HEK293 (cell line): ENCODE results near the gene B4GALT6.

ENCODE experiments used
- CTCF ChIA-PET: fragments of 350-600 bp; formaldehyde crosslinking; extraction: SDS; loops from one replicate; lab custom pipeline; 2021; ENCODE audit warnings: antibody characterized with exemption; lab: Yijun Ruan, JAX
- POLR2A ChIA-PET: fragments of 300-600 bp; formaldehyde crosslinking; extraction: SDS; loops from one replicate; lab custom pipeline; 2020; ENCODE audit warnings: antibody characterized with exemption, inconsistent platforms; lab: Yijun Ruan, JAX
- H3K27ac ChIP-seq: fragments of 200-500 bp; sonication (Bioruptor generic); 2 replicates; pipeline ENCODE4 v1.5.1; 2014; ENCODE audit warnings: low read depth, low read length, control low read depth, inconsistent platforms; ENCODE audit errors: extremely low read depth
- H3K36me3 ChIP-seq, 2 experiments: fragments of 200-500 bp in 1 of 2; sonication (Bioruptor generic) in 1 of 2; 1 replicate in 1 of 2; 2 replicates in 1 of 2; pipeline ENCODE4 v1.5.1; 2014 to 2017; ENCODE audit warnings: inconsistent platforms in 2 of 2, low read length in 2 of 2; ENCODE audit not compliant: control insufficient read depth in 2 of 2, insufficient read depth in 1 of 2
- H3K4me1 ChIP-seq: fragments of 200-500 bp; sonication (Bioruptor generic); 2 replicates; pipeline ENCODE4 v1.5.1; 2014; ENCODE audit warnings: mild to moderate bottlenecking, low read length, inconsistent platforms; ENCODE audit not compliant: control insufficient read depth, insufficient read depth
- H3K4me3 ChIP-seq: 2 replicates; pipeline ENCODE4 v1.5.1; 2011; ENCODE audit warnings: low read depth, mild to moderate bottlenecking, control low read depth, low read length, moderate library complexity
- H3K9me3 ChIP-seq: fragments of 200-500 bp; sonication (Bioruptor generic); 2 replicates; pipeline ENCODE4 v1.5.1; 2014; ENCODE audit warnings: low read depth, low read length, inconsistent platforms; ENCODE audit not compliant: control insufficient read depth, insufficient read depth
- ATF2 ChIP-seq: fragments of 450-650 bp; formaldehyde crosslinking; IDR thresholded peaks from 2 replicates; pipeline ENCODE4 v1.5.1; 2016; ENCODE audit warnings: missing biosample characterization, missing genetic modification characterization, low read depth
- BCL11B ChIP-seq: fragments of 450-650 bp; formaldehyde crosslinking; IDR thresholded peaks from 2 replicates; pipeline ENCODE4 v1.5.1; 2016; ENCODE audit warnings: low read depth, missing biosample characterization, missing genetic modification characterization
- HIC1 ChIP-seq: fragments of 450-650 bp; formaldehyde crosslinking; IDR thresholded peaks from 2 replicates; pipeline ENCODE4 v1.5.1; 2016; ENCODE audit warnings: missing biosample characterization, missing genetic modification characterization
- HOXC10 ChIP-seq: sonication (generic); formaldehyde crosslinking; IDR thresholded peaks from 2 replicates; pipeline ENCODE4 v1.8.1; 2023; ENCODE audit warnings: mild to moderate bottlenecking, missing genetic modification reagents
- KLF7 ChIP-seq: fragments of 450-650 bp; formaldehyde crosslinking; IDR thresholded peaks from 2 replicates; pipeline ENCODE4 v1.5.1; 2016; ENCODE audit warnings: missing biosample characterization, missing genetic modification characterization, borderline replicate concordance
- PRDM1 ChIP-seq: fragments of 450-650 bp; formaldehyde crosslinking; IDR thresholded peaks from 2 replicates; pipeline ENCODE4; 2016; ENCODE audit warnings: missing biosample characterization, missing genetic modification characterization
- SP2 ChIP-seq: fragments of 450-650 bp; formaldehyde crosslinking; IDR thresholded peaks from 2 replicates; pipeline ENCODE4 v1.5.1; 2016; ENCODE audit warnings: missing biosample characterization, missing genetic modification characterization
- SP3 ChIP-seq: fragments of 450-650 bp; formaldehyde crosslinking; IDR thresholded peaks from 2 replicates; pipeline ENCODE4 v1.5.1; 2016; ENCODE audit warnings: missing biosample characterization, missing genetic modification characterization
- ZBTB17 ChIP-seq: fragments of 450-650 bp; formaldehyde crosslinking; IDR thresholded peaks from 2 replicates; pipeline ENCODE4 v1.5.1; 2016; ENCODE audit warnings: missing biosample characterization, missing genetic modification characterization
- ZBTB20 ChIP-seq: fragments of 450-650 bp; formaldehyde crosslinking; IDR thresholded peaks from 2 replicates; pipeline ENCODE4 v1.5.1; 2016; ENCODE audit warnings: missing biosample characterization, missing genetic modification characterization
- ZEB2 ChIP-seq: fragments of 450-650 bp; formaldehyde crosslinking; IDR thresholded peaks from 2 replicates; pipeline ENCODE4 v1.5.1; 2016; ENCODE audit warnings: missing biosample characterization, missing genetic modification characterization
- ZFP37 ChIP-seq: fragments of 450-650 bp; formaldehyde crosslinking; IDR thresholded peaks from 2 replicates; pipeline ENCODE4 v1.5.1; 2016; ENCODE audit warnings: missing biosample characterization, missing genetic modification characterization
- ZNF138 ChIP-seq: fragments of 450-650 bp; formaldehyde crosslinking; IDR thresholded peaks from 2 replicates; pipeline ENCODE4 v1.5.1; 2016; ENCODE audit warnings: missing biosample characterization, missing genetic modification characterization, borderline replicate concordance
- ZNF146 ChIP-seq: fragments of 450-650 bp; formaldehyde crosslinking; IDR thresholded peaks from 2 replicates; pipeline ENCODE4 v1.5.1; 2016; ENCODE audit warnings: missing biosample characterization, missing genetic modification characterization
- ZNF175 ChIP-seq: fragments of 450-650 bp; formaldehyde crosslinking; IDR thresholded peaks from 2 replicates; pipeline ENCODE4 v1.5.1; 2016; ENCODE audit warnings: missing biosample characterization, missing genetic modification characterization
- ZNF394 ChIP-seq: fragments of 450-650 bp; formaldehyde crosslinking; IDR thresholded peaks from 2 replicates; pipeline ENCODE4 v1.5.1; 2016; ENCODE audit warnings: missing biosample characterization, missing genetic modification characterization, mild to moderate bottlenecking, moderate library complexity, borderline replicate concordance
- ZNF423 ChIP-seq: fragments of 450-650 bp; formaldehyde crosslinking; IDR thresholded peaks from 2 replicates; pipeline ENCODE4 v1.5.1; 2016; ENCODE audit warnings: missing biosample characterization, missing genetic modification characterization
- ZNF549 ChIP-seq: fragments of 450-650 bp; IDR thresholded peaks from 2 replicates; pipeline ENCODE4 v1.5.1; 2018; ENCODE audit warnings: missing biosample characterization, missing genetic modification characterization, mild to moderate bottlenecking, inconsistent platforms, moderate library complexity
- ZNF621 ChIP-seq: fragments of 450-650 bp; formaldehyde crosslinking; IDR thresholded peaks from 2 replicates; pipeline ENCODE4 v1.5.1; 2017; ENCODE audit warnings: missing biosample characterization, missing genetic modification characterization
- ZNF654 ChIP-seq: fragments of 450-650 bp; formaldehyde crosslinking; IDR thresholded peaks from 2 replicates; pipeline ENCODE4 v1.5.1; 2016; ENCODE audit warnings: low read depth, missing biosample characterization, missing genetic modification characterization
- ZNF660 ChIP-seq: fragments of 450-650 bp; IDR thresholded peaks from 2 replicates; pipeline ENCODE4 v1.5.1; 2018; ENCODE audit warnings: missing biosample characterization, mild to moderate bottlenecking, missing genetic modification characterization
- ZNF701 ChIP-seq: fragments of 450-650 bp; formaldehyde crosslinking; IDR thresholded peaks from 2 replicates; pipeline ENCODE4 v1.5.1; 2016; ENCODE audit warnings: missing biosample characterization, missing genetic modification characterization
- ZNF747 ChIP-seq: fragments of 450-650 bp; formaldehyde crosslinking; IDR thresholded peaks from 2 replicates; pipeline ENCODE4 v1.5.1; 2016; ENCODE audit warnings: missing biosample characterization, missing genetic modification characterization
- ZNF777 ChIP-seq: fragments of 450-650 bp; formaldehyde crosslinking; IDR thresholded peaks from 2 replicates; pipeline ENCODE4 v1.5.1; 2017; ENCODE audit warnings: missing biosample characterization, missing genetic modification characterization, borderline replicate concordance
- ZNF791 ChIP-seq: fragments of 450-650 bp; formaldehyde crosslinking; IDR thresholded peaks from 2 replicates; pipeline ENCODE4 v1.5.1; 2016; ENCODE audit warnings: missing biosample characterization, missing genetic modification characterization
- ZSCAN5A ChIP-seq: fragments of 450-650 bp; formaldehyde crosslinking; IDR thresholded peaks from 2 replicates; pipeline ENCODE4 v1.5.1; 2016; ENCODE audit warnings: missing biosample characterization, missing genetic modification characterization

The B4GALT6 gene

GRCh38 chr18:31633392-31634330, 50.7 kb downstream of the B4GALT6 start:
- Histone ChIP-seq H3K36me3 (peaks cover 8 to 25% of the 10 kb centered on the region in 2 experiments), H3K9me3 (no peaks in the 10 kb centered on the region), H3K27ac (no peak overlapping the region), H3K4me3 (no peak overlapping the region), H3K4me1 (no peaks in the 10 kb centered on the region)
- CTCF ChIA-PET: interaction anchor here (1.0 kb wide), 1 partner anchor 9 kb away, joined by 4 read pairs; no protein-coding TSS in a partner anchor
- POLR2A ChIA-PET: interaction anchor here (0.7 kb wide), 1 partner anchor 59 kb away, joined by 3 read pairs; no protein-coding TSS in a partner anchor
- no peak for TF ChIP-seq ZNF660 (tag by site-specific recombination)
- TF ChIP-seq ZBTB20 (tag by site-specific recombination): no peak
- TF ChIP-seq ZNF394: no peak
- no peak for TF ChIP-seq KLF7 (tag by site-specific recombination)
- TF ChIP-seq ZNF138 (tag by site-specific recombination): no peak
- no peak for TF ChIP-seq ZNF791 (tag by site-specific recombination)
- TF ChIP-seq ZNF423: no peak
- no peak for TF ChIP-seq BCL11B (tag by site-specific recombination)
- no peak for TF ChIP-seq ZNF621 (tag by site-specific recombination)
- TF ChIP-seq ATF2 (tag by site-specific recombination): no peak
- no peak for TF ChIP-seq HIC1
- no peak for TF ChIP-seq ZFP37 (tag by site-specific recombination)
- no peak for TF ChIP-seq SP3 (tag by site-specific recombination)
- TF ChIP-seq SP2 (tag by site-specific recombination): no peak
- no peak for TF ChIP-seq ZBTB17 (tag by site-specific recombination)
- TF ChIP-seq, all 188 proteins: peak for 0

- H3K9me3 ChIP-seq: no peaks in the 10 kb centered on the region
- H3K4me3 ChIP-seq: no peak overlapping the region
- H3K4me1 ChIP-seq: no peaks in the 10 kb centered on the region
- H3K27ac ChIP-seq: no peak overlapping the region
- POLR2A ChIA-PET: no interaction called here
- CTCF ChIA-PET: no interaction called here
- H3K36me3 ChIP-seq: peaks cover 3 to 29% of the 10 kb centered on the region in 2 experiments; a peak in 2 of 3 replicates
- TF ChIP-seq ZEB2 (no peak), ZNF549 (no peak), PRDM1 (tag by site-specific recombination) (no peak), ZNF146 (tag by site-specific recombination) (no peak), ZBTB20 (tag by site-specific recombination) (no peak), ZNF777 (tag by site-specific recombination) (no peak), ZSCAN5A (tag by site-specific recombination) (no peak), ZNF175 (tag by site-specific recombination) (no peak), ZNF747 (tag by site-specific recombination) (no peak), ZNF423 (no peak), ZFP37 (tag by site-specific recombination) (no peak), HOXC10 (no peak), ZNF701 (no peak), ZNF654 (tag by site-specific recombination) (no peak), HIC1 (no peak)
These were observed 52.0 kb downstream of the B4GALT6 start for GRCh38 chr18:31632356-31632755.
